ENCODE data around the gene OR9A2.

The OR9A2 gene, protein sequence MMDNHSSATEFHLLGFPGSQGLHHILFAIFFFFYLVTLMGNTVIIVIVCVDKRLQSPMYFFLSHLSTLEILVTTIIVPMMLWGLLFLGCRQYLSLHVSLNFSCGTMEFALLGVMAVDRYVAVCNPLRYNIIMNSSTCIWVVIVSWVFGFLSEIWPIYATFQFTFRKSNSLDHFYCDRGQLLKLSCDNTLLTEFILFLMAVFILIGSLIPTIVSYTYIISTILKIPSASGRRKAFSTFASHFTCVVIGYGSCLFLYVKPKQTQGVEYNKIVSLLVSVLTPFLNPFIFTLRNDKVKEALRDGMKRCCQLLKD

DNA sequence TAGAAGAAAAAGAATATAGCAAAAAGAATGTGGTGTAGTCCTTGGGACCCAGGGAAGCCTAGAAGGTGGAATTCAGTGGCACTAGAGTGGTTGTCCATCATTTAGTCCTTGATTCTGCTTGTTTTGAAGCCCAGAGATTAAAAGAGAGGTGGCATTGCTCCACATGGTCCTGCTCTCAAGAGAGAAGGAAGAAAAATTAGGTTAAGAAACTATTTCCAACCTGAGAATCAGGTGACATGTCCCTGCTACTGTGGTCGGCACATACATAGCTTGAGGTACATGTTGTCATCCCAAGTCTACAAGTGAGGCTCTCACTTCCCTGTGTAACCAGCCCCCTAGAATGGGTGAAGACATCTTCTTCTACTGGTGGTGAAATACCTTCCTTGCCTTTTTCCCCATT, at the start of gene OR9A2:
Gene OR9A2 (minus strand): TSS at position 101 of the 400 bp plus-strand sequence. CDS start 0 bp downstream, at position 101.
- DNase-seq (ENCODE audit: low read depth, low spot score) = no peak

DNA sequence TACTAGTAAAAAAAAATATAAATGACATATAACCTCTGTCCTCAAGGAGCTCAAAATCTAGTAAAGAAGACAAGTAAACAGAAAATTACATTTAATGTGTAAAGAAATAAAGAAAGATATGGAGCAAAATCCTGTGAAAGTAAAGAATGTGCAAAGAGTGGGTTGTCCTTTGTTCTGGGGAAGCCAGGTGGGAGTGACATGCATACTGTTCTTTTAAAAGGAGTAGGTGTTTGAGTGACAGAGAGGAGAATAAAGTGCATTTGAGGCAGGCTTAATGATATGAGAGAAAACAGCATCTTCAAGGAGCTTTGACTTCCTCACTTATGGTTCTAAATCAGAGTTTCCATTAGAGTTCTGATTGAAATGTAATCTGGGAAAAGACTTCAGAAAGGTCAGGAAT, 47.2 kb upstream of the OR9A2 start:
- no peak for DNase-seq (ENCODE audit: low read depth, low spot score)

DNA sequence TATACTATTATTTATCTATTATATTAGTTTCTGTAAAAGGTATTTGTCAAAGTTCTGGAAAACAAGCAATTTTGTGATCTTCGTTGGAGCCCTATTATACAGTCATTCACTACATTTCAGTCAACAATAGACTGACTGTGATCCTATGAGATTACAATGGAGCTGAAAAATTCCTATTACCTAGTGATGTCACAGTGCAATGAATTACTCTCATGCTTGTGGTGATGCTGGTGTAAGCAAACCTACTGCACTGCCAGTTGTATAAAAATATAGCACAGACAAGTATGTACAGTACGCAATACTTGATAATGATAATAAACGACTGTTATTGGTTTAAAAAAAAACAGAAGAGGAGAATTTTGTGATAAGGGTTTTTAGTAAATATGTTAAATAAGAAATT, 46.6 kb upstream of the OR9A2 start:
- DNase-seq (ENCODE audit: low read depth, low spot score) = no peak

DNA sequence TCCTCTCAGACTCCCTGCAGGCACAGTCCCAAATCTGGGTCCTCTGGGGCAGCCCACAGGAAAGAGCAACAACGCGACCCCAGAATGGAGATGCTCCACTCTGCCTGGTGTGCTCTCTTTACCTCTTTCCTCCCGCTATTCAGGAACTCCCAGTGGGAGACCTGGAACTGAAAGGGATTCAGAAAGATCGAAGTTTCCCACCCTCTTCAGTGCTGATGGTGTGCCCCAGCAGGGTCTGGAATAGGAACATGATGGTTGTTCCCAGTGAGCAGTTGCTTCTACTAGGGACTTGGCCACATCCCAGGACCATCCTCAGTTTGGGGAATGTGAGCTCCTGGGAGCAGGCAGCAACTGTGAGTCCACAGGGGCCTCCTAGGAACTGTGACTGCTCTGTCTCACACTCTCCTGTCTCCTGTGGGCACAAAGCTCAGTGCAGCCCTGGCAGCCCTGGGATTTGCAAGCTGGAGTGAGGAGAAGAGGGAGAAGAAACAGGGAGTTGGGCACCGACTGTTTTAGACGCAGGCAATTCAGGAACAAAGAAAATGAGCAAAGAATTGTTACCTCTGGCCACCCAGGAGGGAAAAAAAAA, 43.1 kb upstream of the OR9A2 start:
- no peak for DNase-seq (ENCODE audit: low read depth, low spot score)

DNA sequence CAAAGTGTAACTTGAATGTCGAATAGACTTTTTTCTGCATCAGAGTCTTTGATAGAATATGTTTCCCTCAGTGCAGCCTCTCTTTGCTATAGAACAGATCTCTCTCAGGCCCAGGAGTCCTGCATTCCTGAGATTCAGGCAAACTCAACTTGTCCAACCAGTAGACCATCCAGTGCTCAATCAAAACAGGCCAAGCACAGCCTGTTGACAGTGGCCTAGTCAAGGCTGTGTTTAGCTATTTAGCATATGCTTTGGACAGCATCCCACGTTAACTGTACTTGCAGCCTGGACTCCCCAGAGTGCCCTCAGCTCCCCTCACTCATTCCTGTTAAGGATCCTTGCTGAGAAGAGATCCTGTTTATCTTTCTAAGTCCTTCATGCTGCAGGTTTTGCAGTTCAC, 41.5 kb upstream of the OR9A2 start:
- DNase-seq (ENCODE audit: low read depth, low spot score) = no peak

DNA sequence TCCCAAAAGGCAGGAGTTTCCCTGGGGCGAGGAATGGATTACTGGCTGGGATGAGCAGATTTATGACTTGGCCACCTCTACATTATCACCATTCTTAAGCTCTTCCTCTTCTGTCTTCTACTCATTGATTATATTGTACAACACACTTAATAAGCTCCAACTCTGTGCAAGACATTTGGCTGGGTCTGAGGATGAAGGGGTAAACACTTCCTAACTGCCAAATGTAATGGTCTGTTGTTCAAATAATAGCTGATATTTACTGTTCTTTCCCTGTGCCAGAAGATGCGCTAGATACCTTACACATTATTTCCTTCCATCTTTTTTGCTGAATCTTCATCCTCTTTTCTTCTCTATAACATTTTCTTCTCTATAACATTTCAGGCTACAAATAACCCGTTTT, 36.8 kb upstream of the OR9A2 start:
- no peak for DNase-seq (ENCODE audit: low read depth, low spot score)

DNA sequence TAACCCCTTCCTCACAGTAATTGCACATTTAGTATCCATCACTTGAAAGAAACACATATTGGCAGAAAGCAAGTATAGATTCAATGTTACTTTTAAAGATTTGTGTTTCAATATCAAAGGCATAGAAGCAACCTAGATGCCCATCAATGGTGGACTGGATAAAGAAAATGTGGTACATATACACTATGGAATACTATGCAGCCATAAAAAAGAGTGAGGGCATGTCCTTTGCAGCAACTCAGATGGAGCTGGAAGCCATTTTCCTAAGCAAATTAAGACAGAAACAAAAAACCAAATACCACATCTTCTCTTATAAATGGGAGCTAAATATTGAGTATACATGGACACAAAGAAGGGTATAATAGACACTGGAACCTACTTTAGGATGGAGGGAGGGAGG, 28.8 kb upstream of the OR9A2 start:
- DNase-seq (ENCODE audit: low read depth, low spot score) = no peak

DNA sequence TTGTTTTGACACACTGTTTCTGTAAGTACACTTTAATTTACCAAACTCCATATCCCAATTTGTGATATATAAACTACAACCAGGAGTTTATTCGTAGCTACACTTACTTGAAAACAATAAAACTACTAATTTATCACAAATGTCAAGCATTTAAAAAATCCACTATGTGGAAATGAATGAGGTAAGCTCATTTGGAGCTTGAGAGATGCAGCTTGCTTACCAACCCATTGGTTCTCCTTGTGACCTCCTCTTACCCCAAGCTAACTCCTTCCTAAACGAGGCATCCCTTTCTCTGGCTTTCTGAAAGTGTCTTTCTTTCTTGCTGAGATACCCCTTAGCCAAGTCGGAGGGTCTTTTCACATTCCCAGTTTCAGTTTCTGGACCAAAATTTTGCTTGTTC, 27.7 kb upstream of the OR9A2 start:
- no peak for DNase-seq (ENCODE audit: low read depth, low spot score)

DNA sequence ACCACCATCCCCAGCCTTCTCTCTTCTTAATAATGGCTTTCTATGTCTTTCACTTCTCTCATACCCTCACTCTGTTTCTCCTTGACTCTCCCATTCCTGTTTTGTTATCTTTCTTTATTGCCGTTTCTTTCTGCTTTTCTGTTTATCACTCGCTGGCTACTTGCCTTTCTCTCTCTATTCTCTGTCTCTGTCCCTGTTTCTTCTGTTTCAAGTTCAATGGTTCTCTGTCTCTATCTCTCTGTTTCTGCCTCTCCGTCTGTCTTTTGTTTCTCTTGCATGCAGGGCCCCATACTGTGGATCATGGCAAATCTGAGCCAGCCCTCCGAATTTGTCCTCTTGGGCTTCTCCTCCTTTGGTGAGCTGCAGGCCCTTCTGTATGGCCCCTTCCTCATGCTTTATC, 25.1 kb upstream of the OR9A2 start, which contains the start of gene OR6V1:
Gene OR6V1 (plus strand): TSS at position 301 of the 400 bp plus-strand sequence. CDS start 0 bp downstream, at position 301.
- no peak for DNase-seq (ENCODE audit: low read depth, low spot score)

DNA sequence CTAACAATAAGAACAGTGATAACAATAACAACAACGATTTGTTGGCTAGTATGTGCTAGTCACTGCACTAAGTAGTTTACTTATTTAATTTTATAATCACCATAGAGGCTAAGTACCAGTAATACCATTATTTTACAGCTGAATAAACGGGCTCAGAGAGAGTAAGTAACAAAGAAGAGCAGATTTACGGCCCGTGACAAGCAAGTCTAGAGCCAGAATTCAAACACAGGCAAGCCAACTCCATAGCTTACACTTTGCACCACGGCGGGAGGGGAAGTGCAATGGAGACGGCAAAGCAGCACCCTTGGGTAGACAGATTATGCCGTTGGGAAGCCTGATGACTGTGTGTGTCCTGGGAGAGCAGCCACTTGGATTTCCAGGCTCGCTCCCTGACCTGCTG, 24.0 kb upstream of the OR9A2 start:
- DNase-seq (ENCODE audit: low read depth, low spot score) = no peak

DNA sequence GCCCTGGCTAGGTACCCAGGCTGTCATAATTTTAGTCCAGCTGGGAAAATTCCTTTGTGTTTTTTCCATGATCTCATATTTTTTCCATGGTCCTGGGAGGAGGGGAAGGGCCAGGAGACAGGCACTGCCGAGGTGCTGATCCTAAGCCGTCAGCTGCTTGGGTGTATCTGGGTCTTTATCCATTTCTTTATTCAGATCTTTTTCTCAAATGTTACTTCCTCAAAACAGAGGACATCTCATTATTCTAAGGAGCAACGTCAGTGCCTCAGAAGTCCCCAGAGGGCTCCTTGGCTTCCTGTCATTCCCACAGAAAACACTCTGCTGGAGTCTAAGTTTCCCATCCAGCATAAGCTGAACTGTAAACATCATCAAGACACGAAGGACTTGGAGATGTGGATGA, 22.4 kb upstream of the OR9A2 start:
- DNase-seq (ENCODE audit: low read depth, low spot score) = no peak

DNA sequence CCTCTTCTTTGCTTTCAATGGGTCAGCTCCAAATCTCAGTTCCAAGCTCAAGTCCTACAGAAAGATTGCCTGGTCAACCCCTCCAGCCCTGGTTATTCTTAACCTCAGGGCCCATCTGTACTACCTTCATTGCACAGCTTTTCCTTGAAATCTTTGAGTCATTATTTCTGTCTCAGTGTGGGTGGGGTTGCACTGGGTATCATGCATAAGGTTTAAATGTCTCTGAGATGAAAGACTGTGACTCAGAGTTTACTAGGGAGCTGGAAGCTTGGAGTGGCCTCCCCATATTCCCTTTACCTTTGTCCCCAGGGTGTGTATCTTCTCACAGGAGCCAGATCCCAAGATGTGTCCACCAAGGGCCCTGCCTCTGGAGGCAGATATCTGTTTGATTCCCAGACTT, 21.9 kb upstream of the OR9A2 start:
- DNase-seq (ENCODE audit: low read depth, low spot score) = no peak

DNA sequence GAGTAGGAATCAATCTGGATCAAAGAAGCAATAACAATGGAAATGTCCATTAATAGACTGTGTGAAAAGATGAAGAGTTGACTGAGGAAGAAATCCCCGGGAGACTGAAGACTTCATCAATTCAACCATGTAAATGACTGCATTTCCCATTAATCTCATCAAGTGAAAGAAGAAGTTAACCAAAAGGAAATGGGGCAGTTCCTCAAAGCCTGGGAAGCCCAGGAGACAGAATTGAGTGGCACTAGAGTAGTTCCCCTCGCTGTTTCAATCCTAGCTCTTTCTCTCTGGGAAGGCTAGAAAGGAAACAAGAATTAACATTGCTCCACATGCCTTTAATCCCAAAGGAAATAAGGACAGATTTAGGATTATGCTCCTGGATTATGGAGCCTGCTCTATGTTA, 20.4 kb upstream of the OR9A2 start:
- DNase-seq (ENCODE audit: low read depth, low spot score) = no peak

DNA sequence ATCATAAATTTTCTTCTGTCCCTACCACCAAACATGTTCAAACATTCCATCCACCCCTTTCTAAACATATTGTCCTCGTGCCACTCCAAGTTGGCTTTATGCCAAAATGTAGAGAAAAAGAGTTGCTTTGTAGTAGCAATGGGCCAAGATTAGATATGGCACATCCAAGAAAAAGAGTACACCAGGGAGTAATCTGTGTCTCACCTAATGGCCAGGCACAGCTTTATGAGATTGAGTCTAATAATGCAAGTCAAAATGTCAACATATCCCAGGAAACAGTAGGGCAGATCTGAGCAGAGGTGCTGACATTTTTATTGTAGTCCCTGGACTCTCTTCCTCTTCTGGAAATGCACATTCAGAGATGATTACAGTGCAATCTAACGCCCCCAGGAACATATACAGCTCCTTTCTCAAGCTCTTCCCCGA, 19.5 kb upstream of the OR9A2 start:
- DNase-seq (ENCODE audit: low read depth, low spot score) = no peak

DNA sequence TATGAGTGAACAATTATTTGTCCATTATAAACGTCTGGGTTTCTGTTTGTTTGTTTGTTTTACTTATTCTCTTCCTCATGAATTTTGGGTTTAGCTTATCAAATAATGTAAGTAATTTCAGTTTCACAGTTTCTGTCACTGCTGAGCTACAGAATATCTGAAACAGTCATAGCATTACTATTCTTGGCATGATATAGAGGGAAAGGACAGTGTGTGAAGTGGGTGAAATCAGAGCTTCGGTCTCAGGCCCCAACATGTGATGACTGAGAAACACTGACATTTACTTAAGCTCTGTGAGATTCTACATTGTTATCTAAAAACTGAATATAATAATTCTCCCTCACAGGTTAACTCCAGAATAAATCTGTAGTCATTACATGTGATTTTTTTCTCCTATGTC, 16.5 kb upstream of the OR9A2 start:
- DNase-seq (ENCODE audit: low read depth, low spot score) = no peak

DNA sequence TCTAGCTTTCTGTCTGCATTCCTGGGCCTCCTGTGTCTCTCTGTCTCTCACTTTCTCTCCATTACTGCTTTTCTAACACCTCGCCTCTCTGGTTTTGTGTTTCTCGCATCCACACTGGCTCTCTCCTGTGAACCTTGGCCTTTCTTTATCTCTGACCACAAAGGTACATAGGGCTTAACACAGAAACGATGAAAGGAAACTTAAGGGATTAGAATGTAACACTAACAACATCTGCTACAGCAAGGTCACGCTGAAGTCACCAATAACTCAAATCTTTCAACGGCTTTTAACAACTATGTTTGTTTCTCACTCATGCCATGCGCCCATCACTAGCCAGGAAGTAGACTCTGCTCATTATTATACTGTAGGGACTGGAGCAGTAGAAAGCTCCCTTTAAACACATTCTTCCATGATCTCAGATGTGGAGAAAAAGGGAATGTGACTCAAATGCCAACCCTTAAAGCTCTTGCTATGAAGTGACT, 15.9 kb upstream of the OR9A2 start:
- DNase-seq (ENCODE audit: low read depth, low spot score) = no peak

DNA sequence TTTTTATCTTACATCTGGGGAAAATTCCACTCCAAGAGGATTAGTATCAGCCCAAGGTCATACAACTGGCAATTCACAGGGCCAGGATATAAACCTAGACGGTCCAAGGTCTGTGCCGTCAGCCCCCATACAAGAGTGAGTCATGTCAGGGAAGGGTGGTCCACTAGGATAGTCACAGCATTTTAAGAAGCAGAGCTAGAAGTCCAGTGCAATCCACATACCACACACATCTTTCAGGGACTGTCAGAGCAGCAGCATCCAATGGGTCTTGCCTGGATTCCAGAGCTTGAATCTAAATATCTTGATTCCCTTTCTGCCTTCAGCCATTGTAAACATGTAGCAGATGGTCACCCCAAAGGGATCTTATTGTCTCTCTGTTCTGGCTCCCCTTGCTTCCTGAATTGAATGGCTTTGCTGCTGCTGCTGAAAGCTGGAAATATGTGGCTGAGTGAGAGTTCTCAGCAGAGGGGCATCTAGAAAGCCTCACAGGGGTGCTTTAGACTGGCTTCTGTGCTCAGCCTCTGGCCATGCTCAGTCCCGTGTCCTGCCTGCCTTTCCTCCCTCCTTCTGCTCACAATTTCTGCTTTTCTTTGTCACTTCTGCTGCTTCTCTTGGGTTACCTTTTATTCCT, 15.3 kb upstream of the OR9A2 start:
- no peak for DNase-seq (ENCODE audit: low read depth, low spot score)

DNA sequence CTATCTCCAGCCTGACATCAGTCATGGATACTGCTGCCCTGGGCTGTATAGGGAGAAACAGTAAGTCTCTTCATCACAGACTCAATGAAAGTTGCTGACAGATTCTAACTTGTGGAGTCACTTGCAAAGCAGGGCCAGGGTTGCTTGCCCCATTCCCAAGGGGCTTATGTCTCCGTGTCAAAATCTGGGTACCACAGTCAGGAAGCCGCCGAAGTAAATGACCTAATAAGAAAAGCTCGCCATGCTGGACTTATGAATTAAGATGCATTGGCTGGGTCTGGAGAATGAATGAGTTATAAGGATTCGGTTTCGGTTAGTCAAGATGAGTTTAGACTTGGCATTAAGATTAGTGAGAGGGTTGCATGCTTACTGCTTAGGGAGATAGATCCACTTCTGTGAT, 14.4 kb upstream of the OR9A2 start:
- DNase-seq (ENCODE audit: low read depth, low spot score) = no peak

DNA sequence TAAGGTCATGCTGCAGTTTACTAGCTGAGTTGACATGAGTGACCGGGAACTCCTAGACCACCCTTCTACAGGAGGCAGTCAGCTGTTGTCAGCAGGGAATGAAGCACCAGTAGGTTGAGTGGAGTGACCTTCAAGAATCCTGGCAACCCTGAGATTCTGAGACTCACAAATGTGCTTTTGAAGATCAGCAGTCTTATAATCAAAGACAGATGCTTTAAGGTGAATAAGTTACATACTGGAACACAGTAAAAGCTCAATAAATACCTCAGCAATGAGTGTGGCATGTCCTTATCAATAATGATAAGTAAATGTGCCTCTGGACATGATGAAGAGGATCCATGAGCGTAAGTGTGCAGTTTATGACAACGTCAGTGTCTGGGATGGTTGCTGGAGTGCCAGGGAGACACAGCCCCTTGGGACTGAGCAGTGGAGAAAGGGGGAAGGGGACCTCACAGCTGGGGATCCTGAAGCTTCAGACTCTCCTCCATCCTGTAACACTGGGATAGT, 13.3 kb upstream of the OR9A2 start:
- no peak for DNase-seq (ENCODE audit: low read depth, low spot score)

DNA sequence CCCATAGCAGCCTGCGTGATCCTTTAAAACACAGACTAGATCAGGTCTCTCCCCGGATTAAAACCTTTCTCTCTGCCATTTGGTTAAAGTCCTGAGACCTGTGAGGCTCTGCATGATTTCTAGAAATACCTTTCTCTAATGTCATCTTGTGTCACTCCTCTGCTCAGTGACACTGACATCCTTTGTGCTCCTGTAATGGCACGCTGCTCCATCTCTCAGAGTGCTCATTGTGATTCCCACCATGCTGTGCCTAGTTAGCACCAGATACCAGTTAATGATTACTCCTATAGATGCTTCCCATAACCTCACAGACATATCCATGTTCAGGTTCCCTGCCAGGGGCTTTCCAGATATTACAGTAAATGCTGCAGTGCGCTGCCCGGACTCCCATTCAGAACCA, 11.7 kb upstream of the OR9A2 start:
- DNase-seq (ENCODE audit: low read depth, low spot score) = no peak

DNA sequence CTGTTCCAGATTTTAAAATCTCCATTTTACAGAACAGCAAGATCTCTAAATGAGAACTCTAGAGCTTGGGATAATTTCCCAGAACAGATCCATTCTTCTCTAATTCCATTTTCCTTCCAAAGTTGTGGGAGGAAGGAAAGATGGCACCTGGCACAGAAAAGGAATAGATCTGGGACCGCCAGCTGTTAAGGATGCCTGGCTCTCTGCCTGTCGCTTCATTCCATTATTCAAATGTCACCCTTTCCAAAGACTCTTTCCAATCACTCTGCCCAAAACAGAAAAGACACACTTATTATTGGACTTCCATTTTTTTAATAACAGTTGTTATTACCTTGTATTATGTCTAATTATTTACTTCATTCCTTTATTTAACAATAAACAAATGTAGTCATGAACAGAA, 751 bp upstream of the OR9A2 start:
- DNase-seq (ENCODE audit: low read depth, low spot score) = no peak

DNA sequence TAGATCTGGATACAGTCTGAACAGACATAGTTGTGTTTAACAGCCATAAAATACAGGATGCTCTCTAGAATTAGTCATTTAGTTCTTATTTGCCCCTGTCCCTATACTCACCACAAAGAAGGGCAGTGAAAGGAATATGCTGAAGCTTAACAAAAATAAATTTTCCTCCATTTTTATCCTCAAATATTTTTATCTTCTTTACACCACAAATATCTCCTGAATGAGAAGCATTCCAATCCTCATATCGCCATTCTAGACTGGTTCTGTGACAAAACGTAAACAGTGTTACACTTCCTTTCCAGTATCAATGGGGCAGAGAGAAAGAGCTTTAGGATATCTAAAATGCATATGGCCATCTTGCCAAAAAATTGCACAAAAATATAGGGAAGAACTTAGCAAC, 1.6 kb downstream of the OR9A2 start:
- DNase-seq (ENCODE audit: low read depth, low spot score) = no peak

DNA sequence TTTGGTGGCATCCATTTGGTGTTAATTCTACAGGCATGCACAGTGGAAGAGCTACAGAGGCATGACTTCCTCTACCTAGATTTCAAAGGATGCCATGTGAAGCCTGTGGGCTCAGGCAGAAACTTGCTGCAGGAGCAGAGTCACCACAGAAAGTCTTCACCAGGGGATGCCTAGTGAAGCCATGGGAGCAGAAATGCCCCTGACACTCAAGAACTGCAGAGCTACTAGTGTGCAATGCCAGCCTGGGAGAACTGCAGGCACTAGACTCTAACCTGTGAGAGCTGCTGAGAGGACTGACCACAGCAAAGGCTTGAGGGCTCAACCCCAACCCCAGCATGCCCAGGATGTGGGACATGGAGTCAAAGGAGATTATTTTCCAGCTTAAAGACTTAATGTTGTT, 3.9 kb downstream of the OR9A2 start:
- no peak for DNase-seq (ENCODE audit: low read depth, low spot score)
